Measurements from ENCODE around the gene PATJ. TPM values are rescaled to one million over a fixed set of nuclear protein-coding genes. Genes with fewer than 3 reads are reported as not detected.

PATJ gene
- total RNA-seq, 4 donors from 2014 or later: 25.7 to 37.4 (median 31.8) TPM

GRCh38 chr1:61997123-61997522 lies 254.8 kb downstream of the PATJ start:
- TF ChIP-seq POLR2AphosphoS5 (IDR thresholded peaks at IDR 0.05) (no peak), CTCF (IDR thresholded peaks at IDR 0.05) (no peak), POLR2A (IDR thresholded peaks at IDR 0.05; ENCODE audit: low read depth) (no peak)
- intact Hi-C loops (cut with DNase I): no loop called here
- no peak for DNase-seq (ENCODE audit: extremely low spot score)
- WGBS: 78% methylated on average over 3 of the region's 3 CpGs
- peaks cover 0 to 12% (median 0%) of the 10 kb centered on the region in 4 donors for H3K36me3 ChIP-seq
- H3K27ac ChIP-seq (replicated peaks in 1 of 4): no peak overlapping the region
- no peaks in the 10 kb centered on the region for H3K9me3 ChIP-seq
- no peak overlapping the region for H3K4me3 ChIP-seq
- H3K4me1 ChIP-seq: no peaks in the 10 kb centered on the region
- no peaks in the 10 kb centered on the region for H3K27me3 ChIP-seq

GRCh38 chr1:62003777-62004176 lies 261.5 kb downstream of the PATJ start:
- Histone ChIP-seq H3K4me1 (no peaks in the 10 kb centered on the region), H3K9me3 (no peaks in the 10 kb centered on the region), H3K27me3 (no peaks in the 10 kb centered on the region), H3K27ac (replicated peaks in 1 of 4) (no peak overlapping the region), H3K36me3 (no peaks in the 10 kb centered on the region), H3K4me3 (no peak overlapping the region)
- WGBS: 95% methylated on average over 2 of the region's 2 CpGs
- no peak for DNase-seq (ENCODE audit: extremely low spot score)
- intact Hi-C loops (cut with DNase I): no loop called here
- TF ChIP-seq POLR2A (IDR thresholded peaks at IDR 0.05; ENCODE audit: low read depth) (no peak), POLR2AphosphoS5 (IDR thresholded peaks at IDR 0.05) (no peak), CTCF (IDR thresholded peaks at IDR 0.05) (no peak), EP300 (IDR thresholded peaks at IDR 0.05) (no peak)

GRCh38 chr1:62006690-62007089 lies 264.4 kb downstream of the PATJ start:
- DNase-seq (ENCODE audit: extremely low spot score): no peak
- Histone ChIP-seq H3K27me3 (no peaks in the 10 kb centered on the region), H3K36me3 (no peaks in the 10 kb centered on the region), H3K4me3 (no peak overlapping the region), H3K27ac (replicated peaks in 1 of 4) (no peak overlapping the region), H3K9me3 (no peaks in the 10 kb centered on the region), H3K4me1 (no peaks in the 10 kb centered on the region)
- intact Hi-C loops (cut with DNase I): no loop called here
- TF ChIP-seq EP300 (IDR thresholded peaks at IDR 0.05) (no peak), POLR2AphosphoS5 (IDR thresholded peaks at IDR 0.05) (no peak), POLR2A (IDR thresholded peaks at IDR 0.05; ENCODE audit: low read depth) (no peak), CTCF (IDR thresholded peaks at IDR 0.05) (no peak)
- 89% methylated on average over 2 of the region's 2 CpGs for WGBS

- no peaks in the 10 kb centered on the region for H3K36me3 ChIP-seq
- H3K27me3 ChIP-seq: no peaks in the 10 kb centered on the region
- H3K4me3 ChIP-seq: no peak overlapping the region
- intact Hi-C loops (cut with DNase I): no loop called here
- TF ChIP-seq POLR2A (IDR thresholded peaks at IDR 0.05; ENCODE audit: low read depth): no peak
- no peak for TF ChIP-seq EP300 (IDR thresholded peaks at IDR 0.05)
- no peak for TF ChIP-seq POLR2AphosphoS5 (IDR thresholded peaks at IDR 0.05)
- no peak for TF ChIP-seq CTCF (IDR thresholded peaks at IDR 0.05)
- H3K27ac ChIP-seq (replicated peaks in 1 of 4): no peak overlapping the region
- H3K4me1 ChIP-seq: peaks cover 0 to 5% (median 0%) of the 10 kb centered on the region in 4 donors
- 97% methylated on average over 4 of the region's 4 CpGs for WGBS
- H3K9me3 ChIP-seq: no peaks in the 10 kb centered on the region
- no peak for DNase-seq (ENCODE audit: extremely low spot score)
Observed at GRCh38 chr1:62011006-62011405, 268.7 kb downstream of the PATJ start.

- Histone ChIP-seq H3K4me1 (peaks cover 0 to 5% (median 0%) of the 10 kb centered on the region in 4 donors), H3K36me3 (no peaks in the 10 kb centered on the region), H3K27ac (replicated peaks in 1 of 4) (no peak overlapping the region), H3K27me3 (no peaks in the 10 kb centered on the region), H3K9me3 (no peaks in the 10 kb centered on the region), H3K4me3 (no peak overlapping the region)
- DNase-seq (ENCODE audit: extremely low spot score): no peak
- WGBS: 91% methylated on average over 1 of the region's 1 CpG
- intact Hi-C loops (cut with DNase I): no loop called here
- TF ChIP-seq POLR2A (IDR thresholded peaks at IDR 0.05; ENCODE audit: low read depth): no peak
- no peak for TF ChIP-seq CTCF (IDR thresholded peaks at IDR 0.05)
- no peak for TF ChIP-seq EP300 (IDR thresholded peaks at IDR 0.05)
- TF ChIP-seq POLR2AphosphoS5 (IDR thresholded peaks at IDR 0.05): no peak
Observed at GRCh38 chr1:62012095-62012494, 269.8 kb downstream of the PATJ start.

All from esophagus muscularis mucosa (tissue), 4 donors.